NCI-H2227 (cell line): ENCODE data around the gene LGALS1.

ENCODE experiments used
- DNase-seq: peaks from one replicate; lab custom pipeline; 2025; ENCODE audit not compliant: unreplicated experiment; lab: John Stamatoyannopoulos, UW

LGALS1 gene

GRCh38 chr22:37661160-37661924, 14.1 kb upstream of the LGALS1 start:
- DNase-seq, result peak; percentile 81

GRCh38 chr22:37662039-37662438, 13.4 kb upstream of the LGALS1 start:
- no peak for DNase-seq

- no peak for DNase-seq
Observed at GRCh38 chr22:37663521-37664140, 11.8 kb upstream of the LGALS1 start.

- no peak for DNase-seq
Observed at GRCh38 chr22:37664249-37665101, 11.0 kb upstream of the LGALS1 start.

- DNase-seq, result no peak
Observed at GRCh38 chr22:37665487-37665886, 9.9 kb upstream of the LGALS1 start.

GRCh38 chr22:37669586-37669985, 5.8 kb upstream of the LGALS1 start:
- no peak for DNase-seq

GRCh38 chr22:37672206-37672919, 3.1 kb upstream of the LGALS1 start:
- DNase-seq, result no peak

- no peak for DNase-seq
Observed at GRCh38 chr22:37672920-37673455, 2.4 kb upstream of the LGALS1 start.

- DNase-seq, result no peak
Observed at GRCh38 chr22:37674248-37674647, 1.2 kb upstream of the LGALS1 start.

GRCh38 chr22:37675930-37676735, 697 bp downstream of the LGALS1 start:
- DNase-seq, result no peak

GRCh38 chr22:37676736-37677492, 1.5 kb downstream of the LGALS1 start:
- peak; percentile 85 for DNase-seq

- no peak for DNase-seq
Observed at GRCh38 chr22:37677493-37677974, 2.1 kb downstream of the LGALS1 start.

GRCh38 chr22:37678372-37678771, 2.9 kb downstream of the LGALS1 start:
- DNase-seq, result no peak

- DNase-seq, result no peak
Observed at GRCh38 chr22:37679670-37680069, 4.2 kb downstream of the LGALS1 start.

- no peak for DNase-seq
Observed at GRCh38 chr22:37680191-37680851, 4.9 kb downstream of the LGALS1 start.

- no peak for DNase-seq
Observed at GRCh38 chr22:37681001-37681424, 5.6 kb downstream of the LGALS1 start.

GRCh38 chr22:37681556-37682049, 6.2 kb downstream of the LGALS1 start:
- peak; percentile 26 for DNase-seq
